ENCODE results near the gene SHISA4.

The SHISA4 gene

DNA sequence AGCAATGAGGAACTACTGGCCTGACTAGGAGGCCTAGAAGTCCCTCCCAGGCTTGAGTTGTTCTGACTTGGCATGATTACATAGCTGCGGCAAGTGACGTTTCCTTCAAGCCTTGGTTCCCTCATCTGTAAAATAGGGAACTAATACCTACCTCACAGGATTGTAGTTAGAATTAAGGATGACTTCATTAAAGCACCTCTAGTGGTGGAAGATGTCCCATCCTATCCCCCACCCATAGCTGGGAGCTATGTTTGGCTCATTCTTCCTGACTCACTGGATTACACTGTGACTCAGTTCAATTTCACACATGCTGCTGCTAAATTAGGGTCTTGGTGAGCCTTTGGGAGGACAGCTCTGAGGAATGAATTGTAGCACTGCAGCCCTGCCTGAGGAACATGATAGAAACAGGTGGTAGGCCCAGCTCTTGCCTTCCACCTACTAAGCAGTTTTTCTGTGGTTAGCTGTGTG is 6.0 kb upstream of the SHISA4 start:
- DNase-seq = no peak

GRCh38 chr1:201883266-201883665 is 5.4 kb upstream of the SHISA4 start:
- DNase-seq = no peak

DNA sequence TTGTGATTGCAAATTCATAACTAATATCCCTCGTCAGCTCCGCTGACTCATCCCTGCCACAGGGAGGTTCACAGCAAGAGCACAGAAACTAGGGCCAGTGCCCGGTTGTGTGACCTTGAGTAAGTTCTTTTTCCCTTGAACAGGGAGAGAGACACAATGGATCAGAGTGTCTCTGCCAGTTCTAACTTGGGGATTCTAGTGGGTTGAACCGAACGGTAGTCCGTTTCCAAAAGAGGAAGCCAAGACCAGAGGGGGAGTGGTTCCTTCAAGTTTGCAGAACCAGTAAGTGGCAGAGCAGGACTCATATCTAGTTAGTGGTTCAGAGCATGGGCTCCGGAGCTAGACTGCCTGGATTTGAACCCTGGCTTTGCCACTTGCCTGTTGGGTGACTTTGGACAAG is 4.9 kb upstream of the SHISA4 start:
- DNase-seq = no peak

DNA sequence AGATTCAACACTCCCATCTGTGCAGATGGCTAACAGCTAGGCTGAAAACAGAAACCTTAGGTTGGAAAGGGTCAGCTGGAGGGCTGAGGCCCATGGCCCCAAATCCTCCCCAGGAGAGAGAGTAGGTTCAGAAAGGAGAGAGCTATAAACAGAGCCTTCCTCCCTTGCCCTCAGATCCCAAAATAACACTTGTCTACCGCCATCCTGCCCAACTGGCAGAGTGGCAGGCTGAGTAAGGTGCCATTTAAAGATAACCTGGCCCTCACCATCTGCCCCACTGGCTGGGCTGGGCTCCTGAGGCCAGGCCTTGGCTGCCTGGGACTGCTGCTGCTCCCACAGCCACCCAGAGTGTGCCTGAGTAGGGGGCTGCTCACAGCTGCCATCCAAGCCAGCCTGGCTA is 4.3 kb upstream of the SHISA4 start:
- no peak for DNase-seq

- no peak for DNase-seq
Observed at GRCh38 chr1:201885531-201886075, 3.1 kb upstream of the SHISA4 start.

DNA sequence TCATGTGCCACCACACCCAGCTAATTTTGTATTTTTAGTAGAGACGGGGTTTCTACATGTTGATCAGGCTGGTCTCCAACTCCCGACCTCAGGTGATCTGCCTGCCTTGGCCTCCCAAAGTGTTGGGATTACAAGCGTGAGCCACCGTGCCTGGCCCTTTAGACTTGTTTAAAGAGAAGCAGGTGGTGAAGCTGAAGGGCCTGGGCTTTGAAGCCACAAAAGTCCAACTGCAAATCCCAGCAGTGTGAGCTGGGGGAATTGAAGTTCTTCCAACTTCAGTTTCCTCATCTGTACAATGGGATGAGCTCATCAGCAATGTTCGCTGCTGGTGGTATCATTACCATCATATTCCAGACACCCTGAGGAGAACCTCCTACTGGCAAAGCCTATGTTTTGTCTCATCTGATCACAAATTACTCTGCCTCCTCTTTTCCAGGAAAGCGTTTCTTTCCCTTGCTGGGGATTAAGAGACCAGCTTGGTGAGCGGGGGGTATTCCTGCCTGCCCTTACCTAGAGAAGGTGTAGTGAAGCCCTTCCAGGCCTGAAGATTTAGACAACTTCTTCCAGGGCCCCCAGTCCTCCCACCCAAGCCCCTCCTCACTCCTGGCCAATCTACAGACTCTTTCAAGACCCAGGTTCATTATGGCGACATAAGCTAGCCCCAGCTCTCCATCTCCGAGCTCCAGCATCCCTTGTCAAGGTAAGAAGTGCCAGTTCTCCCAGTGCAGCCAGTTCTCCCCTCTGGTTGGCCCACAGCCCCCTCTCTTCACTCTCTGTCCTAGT is 2.4 kb upstream of the SHISA4 start:
- DNase-seq = no peak

DNA sequence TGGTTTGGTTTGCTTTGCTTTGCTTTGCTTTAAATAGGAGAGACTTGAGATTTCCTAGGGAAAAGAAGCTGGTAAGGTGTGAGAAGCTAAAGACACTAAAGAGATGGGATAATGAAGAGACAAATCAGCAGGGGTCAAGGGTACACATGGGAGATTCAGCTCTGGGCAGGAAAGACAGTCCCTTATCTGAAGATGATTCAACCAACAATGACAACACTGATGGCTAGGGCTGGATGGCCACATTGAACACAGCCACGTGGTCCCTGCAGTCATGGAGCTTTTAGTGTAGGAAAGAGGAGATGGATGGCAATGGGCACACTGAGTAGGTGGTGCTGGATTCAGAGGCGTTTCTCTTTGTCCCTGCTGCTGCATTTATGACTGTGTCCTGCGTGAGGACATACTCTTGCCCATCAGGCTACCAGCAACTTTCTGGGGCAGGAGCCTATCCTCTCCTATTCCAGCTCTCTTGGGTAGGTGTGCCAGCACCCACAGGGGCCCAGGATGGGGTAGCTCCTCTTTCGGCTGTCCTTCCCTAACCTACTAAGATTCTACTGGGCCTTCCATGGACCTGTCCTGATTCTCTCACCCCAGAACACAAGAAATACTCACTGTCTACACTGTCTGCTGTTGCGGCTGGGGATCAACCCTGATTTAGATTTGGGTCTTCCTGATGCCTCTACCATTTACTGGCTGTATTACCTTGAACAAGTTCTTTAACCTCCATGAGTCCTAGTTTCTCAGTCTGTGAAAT is 1.4 kb upstream of the SHISA4 start:
- no peak for DNase-seq

DNA sequence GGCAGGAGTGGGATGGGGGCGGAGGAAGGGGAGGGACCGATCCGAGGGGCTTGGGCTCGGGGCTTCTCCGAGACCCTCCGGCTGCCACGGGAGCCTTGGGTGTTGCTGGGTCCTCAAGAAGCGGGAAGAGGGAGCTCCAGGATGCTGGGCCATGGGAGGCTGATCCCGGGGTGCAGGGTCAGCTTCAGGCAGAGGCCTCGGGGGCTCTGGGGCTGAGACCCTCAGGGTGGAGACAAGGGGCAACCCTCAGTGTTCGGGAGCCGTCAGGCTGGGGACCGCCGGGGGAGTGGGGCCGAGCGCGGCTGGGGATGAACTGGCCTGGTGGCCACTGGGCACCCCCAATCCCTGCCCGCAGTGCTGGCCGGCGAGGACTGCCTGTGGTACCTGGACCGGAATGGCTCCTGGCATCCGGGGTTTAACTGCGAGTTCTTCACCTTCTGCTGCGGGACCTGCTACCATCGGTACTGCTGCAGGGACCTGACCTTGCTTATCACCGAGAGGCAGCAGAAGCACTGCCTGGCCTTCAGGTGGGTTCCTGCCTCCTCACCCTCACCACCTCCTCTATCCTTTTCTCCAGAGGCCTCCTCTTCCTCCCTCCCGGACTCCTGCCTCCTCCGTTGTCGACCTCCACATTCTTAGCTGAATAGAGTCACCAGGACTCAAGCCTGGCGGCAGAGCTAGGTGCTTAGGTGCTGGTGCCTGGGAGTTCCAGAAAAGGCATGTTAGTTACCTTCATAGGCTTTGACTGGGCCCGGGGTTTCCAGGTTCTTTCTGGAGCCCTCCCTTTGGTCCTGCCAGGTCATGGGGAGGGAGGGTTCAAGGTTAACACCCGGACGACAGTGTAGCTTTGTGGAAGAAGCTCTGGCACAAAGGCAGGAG is 631 bp downstream of the SHISA4 start:
- no peak for DNase-seq

- no peak for DNase-seq
Observed at GRCh38 chr1:201890223-201890622, 1.5 kb downstream of the SHISA4 start.

DNA sequence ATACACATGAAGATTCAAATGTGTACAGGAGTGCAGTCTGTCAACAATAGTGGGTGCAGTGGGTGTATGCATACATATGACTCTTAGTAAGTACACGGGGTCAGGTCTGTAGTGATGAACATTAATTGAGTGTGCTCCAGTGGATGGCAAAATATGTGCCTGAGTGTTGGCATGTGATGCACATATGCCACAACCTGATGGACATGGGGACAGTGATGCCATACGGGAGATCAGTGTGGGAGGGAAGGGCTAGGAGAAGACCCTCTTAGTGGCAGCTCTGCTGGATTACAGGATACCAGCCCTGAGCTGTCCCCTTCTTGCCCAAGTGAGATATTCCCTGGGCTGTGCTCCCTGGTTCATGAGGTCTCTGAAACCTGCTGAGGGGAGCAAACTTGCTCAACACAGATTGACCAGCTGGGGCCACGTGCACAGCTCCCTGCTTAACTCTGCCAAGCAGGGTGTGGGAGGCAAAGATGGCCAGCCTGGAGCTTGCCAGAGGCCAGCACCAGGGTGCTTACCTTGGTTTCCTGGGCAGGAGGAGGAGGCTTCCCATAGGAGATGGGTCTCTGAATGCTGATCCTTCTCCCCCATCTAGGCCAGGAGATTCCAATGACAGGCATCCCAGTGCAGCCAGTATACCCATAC is 2.2 kb downstream of the SHISA4 start:
- no peak for DNase-seq

GRCh38 chr1:201891451-201892045 is 2.9 kb downstream of the SHISA4 start:
- no peak for DNase-seq

DNA sequence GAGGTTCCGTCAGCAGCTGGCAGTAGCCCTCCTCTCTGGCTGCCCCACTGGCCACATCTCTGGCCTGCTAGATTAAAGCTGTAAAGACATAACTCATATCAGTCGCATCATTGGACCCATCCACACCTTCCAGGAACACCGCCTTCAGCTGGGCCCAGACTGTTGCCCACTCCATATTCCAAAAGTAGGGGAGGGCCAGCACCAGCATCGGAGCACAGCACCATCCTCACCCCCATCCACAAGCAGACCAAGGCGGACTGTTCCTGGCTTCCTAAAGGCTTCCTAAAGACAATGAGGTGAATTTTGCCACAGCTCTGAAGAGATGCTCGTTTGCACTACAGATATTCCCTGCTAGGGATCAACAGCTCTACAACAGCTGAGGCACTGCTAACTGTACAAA is 3.5 kb downstream of the SHISA4 start:
- no peak for DNase-seq

GRCh38 chr1:201893431-201893830 is 4.7 kb downstream of the SHISA4 start:
- no peak for DNase-seq

- no peak for DNase-seq
Observed at GRCh38 chr1:201894343-201895119, 5.8 kb downstream of the SHISA4 start.

GRCh38 chr1:201895120-201895665 is 6.5 kb downstream of the SHISA4 start:
- DNase-seq = no peak

GRCh38 chr1:201895913-201896807 is 7.5 kb downstream of the SHISA4 start:
- DNase-seq = peak; percentile 91

- no peak for DNase-seq
Observed at GRCh38 chr1:201896951-201897391, 8.3 kb downstream of the SHISA4 start.

GRCh38 chr1:201898240-201898894 is 9.7 kb downstream of the SHISA4 start:
- no peak for DNase-seq

- no peak for DNase-seq
Observed at GRCh38 chr1:201898992-201899391, 10.3 kb downstream of the SHISA4 start.
